DMS53 treated with DMSO at 0.1 percent for 48 hours (cell line): ENCODE measurements around the gene NPIPB2.
"Not testable (repeated sequence)": the region's sequence is repeated elsewhere in the genome, so short reads cannot be mapped to it uniquely, and the experiment has no call there.

ENCODE experiments used
- DNase-seq: peaks from one replicate; lab custom pipeline; 2025; ENCODE audit not compliant: unreplicated experiment; lab: John Stamatoyannopoulos, UW

Gene NPIPB2

GRCh38 chr16:11941945-11942344, at the start of gene NPIPB2:
Gene NPIPB2 (minus strand): TSS chr16:11942045. CDS start chr16:11942045, 0 bp downstream.
- DNase-seq = not testable (repeated sequence)

DNA sequence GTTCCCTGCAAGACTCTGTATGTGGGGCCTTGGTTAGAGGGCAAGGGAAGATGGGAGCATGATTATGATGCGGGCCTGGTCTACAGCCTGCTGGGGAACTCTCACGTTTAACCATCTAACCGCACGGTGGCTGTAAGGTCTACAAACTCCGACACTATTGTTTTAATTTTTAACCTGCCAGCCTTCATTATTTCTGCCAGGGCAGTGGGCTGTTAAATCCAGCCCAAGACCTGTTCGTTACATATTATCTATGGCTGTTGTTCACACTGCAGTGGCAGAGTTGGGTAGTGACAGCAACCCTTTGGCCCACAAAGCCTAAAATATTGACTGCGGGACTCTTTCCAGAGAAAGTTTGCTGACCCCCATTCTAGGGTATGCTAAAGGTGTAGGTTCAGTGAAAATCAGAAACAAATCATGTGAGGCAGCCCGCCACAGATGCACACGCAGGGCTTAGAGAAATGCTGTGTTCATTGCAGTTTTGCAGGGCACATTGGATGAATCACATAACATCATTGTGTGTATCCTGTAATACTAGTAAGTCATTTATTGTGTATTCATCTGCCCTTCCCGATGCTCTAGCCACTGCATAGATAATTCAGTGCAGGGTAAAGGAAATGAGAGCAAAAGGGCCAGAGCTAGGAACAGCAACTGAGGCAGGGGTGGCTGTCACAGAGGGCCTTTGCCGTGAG, 49.0 kb upstream of the NPIPB2 start:
- DNase-seq = no peak

GRCh38 chr16:11988258-11988978, 46.6 kb upstream of the NPIPB2 start:
- DNase-seq = no peak

DNA sequence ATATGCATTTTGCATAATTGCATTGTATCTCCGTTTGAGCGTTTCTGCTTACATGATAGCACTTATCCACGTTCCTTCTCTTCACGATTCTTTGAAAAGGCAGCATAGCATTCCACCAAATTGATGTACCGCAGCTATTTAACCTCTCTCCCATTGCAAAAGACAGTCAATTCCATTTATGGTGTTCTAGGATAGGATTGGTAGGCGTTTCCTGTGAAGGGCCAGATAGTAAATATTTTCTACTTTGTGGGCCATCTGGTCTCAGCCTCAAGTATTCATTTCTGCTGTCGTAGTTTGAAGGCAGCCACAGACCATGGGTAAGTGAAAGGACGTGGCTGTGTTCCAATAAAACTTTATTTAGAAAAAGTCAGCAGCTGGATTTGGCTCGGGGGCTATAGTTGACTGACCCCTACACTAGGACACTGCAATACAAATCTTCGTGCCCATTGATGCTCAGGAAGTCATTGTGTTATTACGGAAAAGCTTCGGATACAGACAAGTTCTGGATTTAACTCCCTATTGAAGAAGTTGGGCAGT, 44.7 kb upstream of the NPIPB2 start:
- no peak for DNase-seq

DNA sequence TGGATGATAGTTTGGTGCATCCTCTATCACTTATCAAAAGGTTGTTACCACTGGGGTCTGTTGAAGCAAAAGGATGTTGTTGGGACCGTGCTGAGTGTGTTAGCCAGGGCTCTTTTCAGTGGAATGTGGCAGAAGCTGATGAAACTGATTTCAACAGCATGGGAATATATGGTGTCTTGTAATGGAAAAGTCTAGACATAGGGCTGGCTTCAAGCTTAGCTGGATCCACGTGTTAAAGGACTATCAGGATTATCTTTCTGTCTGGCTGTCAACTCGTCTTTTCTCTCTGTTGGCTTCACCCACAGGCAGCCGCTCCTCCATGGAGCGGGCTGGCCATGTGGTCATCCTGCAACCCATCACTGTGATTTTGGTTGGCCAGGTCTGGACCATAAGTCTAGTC, 43.4 kb upstream of the NPIPB2 start:
- no peak for DNase-seq

DNA sequence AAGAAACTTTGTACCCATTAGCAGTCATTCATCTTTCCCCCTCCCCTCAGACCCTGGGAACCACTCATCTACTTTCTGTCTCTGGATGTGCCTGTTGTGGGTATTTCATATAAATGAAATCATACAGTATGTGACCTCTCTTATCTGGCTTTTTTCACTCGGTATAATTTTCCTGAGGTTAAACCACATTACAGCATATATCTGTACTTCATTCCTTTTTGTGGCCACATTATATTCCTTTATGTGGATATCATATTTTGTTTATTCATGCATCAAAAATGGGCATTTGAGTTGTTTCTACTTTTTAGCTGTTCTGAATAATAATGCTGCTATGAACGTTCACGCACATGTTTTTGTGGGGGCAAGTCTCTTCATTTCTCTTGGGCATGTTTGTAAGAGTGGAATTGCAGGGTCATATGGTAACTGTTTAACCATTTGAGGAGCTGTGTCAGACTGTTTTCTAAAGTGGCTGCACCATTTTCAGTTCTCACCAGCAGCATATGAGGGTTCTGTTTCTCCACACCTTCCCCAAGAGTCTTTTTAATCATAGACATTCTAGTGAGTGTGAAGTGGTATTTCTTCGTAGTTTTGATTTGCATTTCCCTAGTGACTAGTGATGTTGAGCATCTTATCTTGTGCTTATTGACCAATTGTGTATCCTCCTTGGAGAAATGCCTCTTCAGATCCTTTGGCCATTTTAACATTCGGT, 38.4 kb upstream of the NPIPB2 start:
- DNase-seq = no peak

DNA sequence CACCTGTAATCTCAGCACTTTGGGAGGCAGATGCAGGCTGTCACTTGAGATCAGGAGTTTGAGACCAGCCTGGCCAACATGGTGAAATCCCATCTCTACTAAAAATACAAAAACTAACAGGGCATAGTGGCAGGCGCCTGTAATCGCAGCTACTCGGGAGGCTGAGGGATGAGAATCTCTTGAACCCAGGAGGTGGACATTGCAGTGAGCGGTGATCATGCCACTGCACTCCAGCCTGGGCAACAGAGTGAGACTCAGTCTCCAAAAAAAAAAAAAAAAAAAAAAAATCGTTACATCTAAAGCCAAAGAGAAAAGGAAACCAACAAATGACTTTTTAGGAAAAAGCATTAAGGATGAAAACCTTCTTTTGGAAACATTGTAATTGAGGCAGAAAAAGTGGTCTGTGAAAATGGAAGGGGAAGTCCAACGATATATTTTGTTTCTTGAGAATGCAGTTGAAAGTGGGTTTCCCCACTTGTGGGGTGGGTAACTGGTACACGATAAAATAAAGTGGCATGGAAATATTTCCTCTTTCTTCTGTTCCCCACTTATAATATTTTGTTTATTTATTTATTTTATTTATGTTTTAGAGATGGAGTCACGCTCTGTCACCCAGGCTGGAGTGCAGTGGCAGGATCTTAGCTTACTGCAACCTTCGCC, 37.3 kb upstream of the NPIPB2 start:
- DNase-seq = no peak

DNA sequence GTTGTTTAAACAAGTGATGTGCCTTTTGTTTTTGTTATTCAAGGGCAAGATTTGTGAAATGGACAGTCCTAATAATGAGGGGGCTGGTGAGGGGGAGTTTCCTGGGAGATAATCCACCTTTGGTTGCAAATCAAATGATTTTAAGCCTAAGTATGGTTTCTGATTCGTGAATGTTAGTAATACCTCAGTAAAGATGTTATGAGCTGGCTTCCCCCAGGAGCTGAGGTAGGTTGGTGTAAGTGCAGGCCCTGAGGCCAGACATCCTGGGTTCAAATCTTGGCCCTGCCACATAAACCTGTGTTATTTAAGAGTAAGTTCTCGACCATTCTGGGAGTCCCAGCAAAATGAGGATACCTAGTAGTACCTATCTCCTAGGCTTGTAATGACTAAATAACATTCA, 36.2 kb upstream of the NPIPB2 start:
- no peak for DNase-seq

DNA sequence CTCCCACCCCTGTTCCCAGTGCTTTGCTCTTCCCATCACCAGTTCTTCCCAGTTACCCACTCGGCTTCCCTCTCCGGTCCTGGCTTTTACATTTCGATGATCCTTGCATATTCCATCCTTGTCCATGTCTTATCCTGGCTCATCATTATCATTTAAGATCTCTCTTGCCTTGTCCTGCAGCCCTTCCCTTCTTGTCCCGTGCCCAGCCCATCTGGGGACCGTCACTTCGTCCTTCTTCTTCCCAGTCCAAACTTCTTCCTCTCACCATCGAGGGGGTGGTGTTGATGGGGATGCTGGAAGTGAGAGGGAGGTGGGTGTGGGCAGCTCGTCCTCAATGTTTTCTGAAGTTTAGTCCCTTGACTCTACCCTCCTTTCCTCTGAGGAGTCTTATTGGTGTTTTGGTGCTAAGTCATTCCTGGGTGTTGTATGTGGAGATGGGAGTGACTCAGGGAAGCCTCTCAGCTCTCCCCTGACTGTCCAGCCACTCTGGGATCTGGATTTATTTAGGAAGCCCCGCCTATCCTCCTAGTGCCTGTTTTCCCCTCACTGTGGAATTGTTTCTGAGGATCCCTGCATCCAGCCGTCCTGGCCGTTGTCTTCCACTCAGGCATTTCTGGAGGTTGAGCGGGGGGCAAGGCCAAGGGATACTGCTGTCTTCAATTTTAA, 35.7 kb upstream of the NPIPB2 start:
- DNase-seq = no peak

GRCh38 chr16:11976850-11977375, 35.1 kb upstream of the NPIPB2 start:
- no peak for DNase-seq

DNA sequence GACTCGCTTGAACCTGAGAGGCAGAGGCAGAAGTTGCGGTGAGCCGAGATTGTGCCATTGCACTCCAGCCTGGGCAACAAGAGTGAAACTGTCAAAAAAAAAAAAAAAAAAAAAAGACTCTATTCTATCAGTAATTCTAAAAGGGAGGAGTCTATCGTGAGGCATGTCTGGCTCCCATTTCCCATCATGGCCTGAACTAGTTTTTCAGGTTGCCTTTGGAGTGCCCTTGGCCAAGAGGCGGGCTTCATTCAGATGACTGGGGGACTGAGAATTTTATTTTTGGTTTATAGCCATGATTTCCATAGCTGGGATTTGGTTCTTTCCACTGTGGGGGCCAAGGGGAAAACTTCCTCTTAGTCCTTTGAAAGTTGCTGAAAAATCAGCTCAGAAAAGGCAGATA, 31.2 kb upstream of the NPIPB2 start:
- no peak for DNase-seq

- no peak for DNase-seq
These were observed 30.3 kb upstream of the NPIPB2 start for GRCh38 chr16:11972128-11972527.

- not testable (repeated sequence) for DNase-seq
These were observed 28.4 kb upstream of the NPIPB2 start for GRCh38 chr16:11970292-11970691.

- DNase-seq = no peak
These were observed 26.7 kb upstream of the NPIPB2 start for GRCh38 chr16:11968577-11968976.

- DNase-seq = no peak
These were observed 25.5 kb upstream of the NPIPB2 start for GRCh38 chr16:11967195-11967911.

GRCh38 chr16:11966173-11966572, 24.3 kb upstream of the NPIPB2 start:
- no peak for DNase-seq

GRCh38 chr16:11964761-11965551, 23.1 kb upstream of the NPIPB2 start, which contains the start of gene TNFRSF17:
Gene TNFRSF17 (plus strand): TSS chr16:11965210. CDS start chr16:11965325, 115 bp downstream.
- DNase-seq = no peak

DNA sequence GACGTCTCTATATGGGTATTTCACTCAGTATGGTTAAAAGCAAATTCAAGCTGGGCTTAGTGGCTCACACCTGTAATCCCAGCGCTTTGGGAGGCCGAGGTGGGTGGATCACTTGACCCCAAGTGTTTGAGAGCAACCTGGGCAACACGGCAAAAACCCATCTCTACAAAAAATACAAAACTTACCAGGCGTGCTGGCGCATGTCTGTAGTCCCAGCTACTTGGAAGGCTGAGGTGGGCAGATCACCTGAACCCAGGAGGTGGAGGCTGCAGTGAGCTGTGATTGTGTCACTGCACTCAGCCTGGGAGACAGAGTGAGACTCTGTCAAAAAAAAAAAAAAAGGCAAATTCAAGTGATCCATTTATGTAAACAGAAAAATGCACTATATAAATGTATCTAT, 21.9 kb upstream of the NPIPB2 start:
- no peak for DNase-seq

GRCh38 chr16:11962978-11963377, 21.1 kb upstream of the NPIPB2 start:
- not testable (repeated sequence) for DNase-seq
